Measurements from ENCODE around the gene MACROH2A2. TPM values are rescaled to one million over a fixed set of nuclear protein-coding genes. Genes with fewer than 3 reads are reported as not detected.

MACROH2A2 gene
- total and polyA plus RNA-seq, 2 of the 8 experiments (the other 6 are each of a cell fraction or from before 2014, with no cell fraction given) = 7.9 to 9.3 TPM

DNA sequence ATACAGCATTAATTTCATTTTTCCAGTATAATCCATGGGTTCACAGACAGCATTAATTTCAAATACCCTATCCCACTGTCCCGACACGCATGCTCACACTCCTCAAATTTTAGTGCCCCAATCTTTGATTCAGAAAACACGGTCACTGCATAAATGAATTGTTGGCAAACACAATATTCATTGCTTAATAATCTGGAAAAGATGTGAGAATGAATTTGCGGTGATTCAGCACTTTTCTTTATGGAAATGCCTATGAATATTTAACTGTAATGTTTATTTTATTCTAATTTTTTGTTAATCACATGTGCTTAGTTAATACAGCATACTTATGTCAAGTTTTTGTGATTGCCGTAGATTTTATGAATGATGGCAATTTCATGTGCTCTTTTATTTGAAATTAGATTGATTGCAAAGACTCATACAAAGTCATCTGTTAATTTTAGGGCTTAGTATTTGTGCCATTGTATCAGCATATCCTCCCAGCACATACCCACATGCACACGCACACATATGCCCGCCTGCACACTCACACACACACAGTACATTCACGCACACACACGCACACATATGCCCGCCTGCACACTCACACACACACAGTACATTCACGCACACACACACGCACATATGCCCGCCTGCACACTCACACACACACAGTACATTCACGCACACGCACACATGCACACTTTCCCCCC, 35.1 kb downstream of the MACROH2A2 start (continued):
- TF ChIP-seq CHD7 (IDR thresholded peaks at IDR 0.05; ENCODE audit: insufficient replicate concordance, low read length) (no peak), SAP30 (IDR thresholded peaks at IDR 0.05; ENCODE audit: insufficient read depth, insufficient replicate concordance, low read length) (no peak), RNF2 (IDR thresholded peaks at IDR 0.05; ENCODE audit: borderline replicate concordance, low read depth, low read length, missing control alignments, poor library complexity, severe bottlenecking) (no peak), KDM1A (IDR thresholded peaks at IDR 0.05; ENCODE audit: borderline replicate concordance, low read length) (no peak), CBX5 (IDR thresholded peaks at IDR 0.05; ENCODE audit: low read depth, low read length) (no peak), CHD2 (IDR thresholded peaks at IDR 0.05; ENCODE audit: low read length) (no peak), CBX8 (IDR thresholded peaks at IDR 0.05; ENCODE audit: borderline replicate concordance, low read depth, low read length) (no peak), KDM5A (IDR thresholded peaks at IDR 0.05; ENCODE audit: low read length) (no peak)
